Heart right ventricle (tissue), 16 donors: ENCODE measurements around the gene CRELD2. TPM values are rescaled to one million over a fixed set of nuclear protein-coding genes. Genes with fewer than 3 reads are reported as not detected.

Experiments used
- ATAC-seq, 8 donors: fragments of 200-7000 bp; cut with Tn5 transposase; one replicate each; pipeline ENCODE4 v1.9.1; 2020; ENCODE audit warnings: mild to moderate bottlenecking in 8 of 8, moderate library complexity in 8 of 8, moderate number of reproducible peaks in 1 of 8
- DNase-seq, 2 donors: peaks; one replicate each; pipeline ENCODE4 v3.0.0-alpha.2; 2020
- H3K27ac ChIP-seq, 10 donors: fragments of 200-600 bp; sonication (generic) in 2 of 10; one replicate each; pipeline versions ENCODE4 v1.5.0 to v1.8.0; 2020 to 2022; ENCODE audit warnings: mild to moderate bottlenecking in 3 of 10
- H3K27me3 ChIP-seq, 7 donors: fragments of 200-600 bp; one replicate each; pipeline ENCODE4 v1.8.0; 2021 to 2022; ENCODE audit warnings: mild to moderate bottlenecking in 2 of 7
- H3K36me3 ChIP-seq, 9 donors: fragments of 200-600 bp; sonication (generic) in 1 of 9; one replicate each; pipeline versions ENCODE4 v1.5.0 to v1.8.0; 2020 to 2022; ENCODE audit warnings: mild to moderate bottlenecking in 2 of 9
- H3K4me1 ChIP-seq, 9 donors: fragments of 200-600 bp; sonication (generic) in 1 of 9; one replicate each; pipeline versions ENCODE4 v1.5.0 to v1.8.0; 2020 to 2022; ENCODE audit warnings: mild to moderate bottlenecking in 4 of 9
- H3K4me3 ChIP-seq, 10 donors: fragments of 200-600 bp; sonication (generic) in 2 of 10; one replicate each; pipeline versions ENCODE4 v1.5.0 to v1.8.0; 2020 to 2022; ENCODE audit warnings: mild to moderate bottlenecking in 7 of 10, moderate library complexity in 2 of 10
- H3K9me3 ChIP-seq, 11 donors: fragments of 200-600 bp in 10 of 11; sonication (generic) in 2 of 11; one replicate each; pipeline versions ENCODE4 v1.5.0 to v1.8.0; 2013 to 2022; ENCODE audit warnings: mild to moderate bottlenecking in 2 of 11, control low read depth in 1 of 11, moderate library complexity in 1 of 11
- CTCF ChIP-seq, 9 donors: fragments of 200-600 bp; sonication (generic) in 2 of 9; IDR thresholded peaks; one replicate each; pipeline versions ENCODE4 v1.5.0 to v1.8.0; 2021 to 2022; ENCODE audit warnings: antibody characterized with exemption in 9 of 9, mild to moderate bottlenecking in 5 of 9, moderate library complexity in 1 of 9
- WGBS, 2 donors: extraction: QIAGEN DNeasy Blood & Tissue Kit; methylation state at CpG; one replicate each; pipeline ENCODE4 v1.1.7; 2013; ENCODE audit warnings: inconsistent platforms in 1 of 2; 5-methylcytosine and 5-hydroxymethylcytosine counted together
- intact Hi-C, 10 donors: fragments of 100-400 bp; cut with DNase I; formaldehyde crosslinking; loops; one replicate each; pipeline versions ENCODE4 v1.11.1 to v1.14.2; 2022
- polyA plus RNA-seq, 2 donors: library from polyadenylated mRNA; stranded (reverse); fragments of 200-250 nt; gene quantifications; one replicate each; pipeline ENCODE4 v1.2.3, GENCODE V29; 2013
- total RNA-seq, 10 donors: library from RNA; stranded (reverse); fragmentation: NEBNext Ultra II Directional in 3 of 10; extraction: Animal tissue kit (Norgen Biotek cat#: 25700) in 3 of 10; gene quantifications; one replicate each; pipeline versions ENCODE4 v1.2.1 to v1.2.4, GENCODE V29; 2021 to 2023
- donor health status: Arrhythmogenic right ventricular cardiomyopathy.
- donor health status: ischemic (EF 13 %, LVEDD 7.1; RV severe dilation, severe dysfunction).
- donor health status: healthy with polysubstance abuse.
- donor health status: DM: no; HTN: yes; CAD: no.
- donor health status: DM: no; HTN: no; CAD: no.
- donor health status: ischemic (EF 25% LVEDD 6.9; RV normal size, moderate dysfunction).
- donor health status: ischemic (EF 25% LVEDD 5.7; RV mildly dilated, moderate dysfunction).
- donor health status: healthy.
- donor health status: DM: yes; HTN: yes; CAD: no.
- donor health status: Ischemic cardiomyopathy.
- donor health status: ischemic (EF 35%, LVEDD 5.7; RV mildly dilated, moderate dysfunction).
- donor health status: nonischemic (EF 11% LVEDD 7.7; RV severe dilation, severe dysfunction).
- donor health status: DM: yes; HTN: yes; CAD: no.
- donor health status: PGD.
- donor health status: ischemic (EF 29% LVEDD 5.4; RV normal size, mild dysfunction).
- donor health status: nonischemic (EF 23%, LVEDD 6.1; RV moderate dilation, normal function).

Gene CRELD2
- total and polyA plus RNA-seq, 12 donors: 11.0 to 90.0 (median 19.2) TPM

DNA sequence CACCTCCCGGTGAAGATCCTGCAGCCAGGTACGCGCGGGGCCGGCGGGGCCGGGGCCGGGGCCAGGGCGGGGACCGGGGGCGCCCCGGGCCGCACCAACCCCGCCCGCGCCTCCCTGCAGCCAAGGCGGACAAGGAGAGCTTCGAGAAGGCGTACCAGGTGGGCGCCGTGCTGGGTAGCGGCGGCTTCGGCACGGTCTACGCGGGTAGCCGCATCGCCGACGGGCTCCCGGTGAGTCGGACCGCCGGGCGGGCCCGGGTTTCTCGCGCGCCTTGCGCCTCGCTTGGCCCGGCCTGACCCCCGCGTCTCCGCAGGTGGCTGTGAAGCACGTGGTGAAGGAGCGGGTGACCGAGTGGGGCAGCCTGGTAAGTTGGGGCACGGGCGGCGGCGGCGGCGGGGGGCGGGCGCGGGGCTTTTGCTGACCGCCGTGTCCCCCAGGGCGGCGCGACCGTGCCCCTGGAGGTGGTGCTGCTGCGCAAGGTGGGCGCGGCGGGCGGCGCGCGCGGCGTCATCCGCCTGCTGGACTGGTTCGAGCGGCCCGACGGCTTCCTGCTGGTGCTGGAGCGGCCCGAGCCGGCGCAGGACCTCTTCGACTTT is 42.7 kb downstream of the CRELD2 start:
- WGBS, 2 donors: 1% methylated on average over 51 to 84 of the region's 84 CpGs
- DNase-seq (peak; percentile 44 to 62), ATAC-seq (no peak)
- peak in 1 of 9 donors; percentile 28 for TF ChIP-seq CTCF (IDR thresholded peaks at IDR 0.05)
- intact Hi-C loops: loop anchor here in 5 of 10 donors (1.0 to 2.0 kb wide), 3 partner anchors 24 to 26 kb away; no protein-coding TSS in a partner anchor
- H3K4me3 ChIP-seq: peak overlapping the region; percentile 82 to 97 (median 89)
- H3K4me1 ChIP-seq: peaks cover 37 to 61% (median 56%) of the 10 kb centered on the region in 9 donors
- peaks cover 0 to 45% (median 17%) of the 10 kb centered on the region in 9 donors for H3K36me3 ChIP-seq
- H3K9me3 ChIP-seq: no peaks in the 10 kb centered on the region
- no peaks in the 10 kb centered on the region for H3K27me3 ChIP-seq
- peak overlapping the region; percentile 86 to 100 (median 98) for H3K27ac ChIP-seq

DNA sequence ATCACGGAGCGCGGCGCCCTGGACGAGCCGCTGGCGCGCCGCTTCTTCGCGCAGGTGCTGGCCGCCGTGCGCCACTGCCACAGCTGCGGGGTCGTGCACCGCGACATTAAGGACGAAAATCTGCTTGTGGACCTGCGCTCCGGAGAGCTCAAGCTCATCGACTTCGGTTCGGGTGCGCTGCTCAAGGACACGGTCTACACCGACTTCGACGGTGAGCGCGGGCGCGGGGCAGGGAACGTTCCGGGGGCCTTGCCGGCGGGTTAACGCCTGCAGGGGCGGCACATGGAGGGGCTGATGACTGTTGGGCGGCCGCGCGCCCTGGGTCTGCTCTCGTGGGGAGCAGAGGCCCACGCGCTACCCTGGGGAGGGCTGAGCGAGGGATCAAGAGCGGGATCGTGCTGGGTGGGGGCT is 43.2 kb downstream of the CRELD2 start:
- no peak for TF ChIP-seq CTCF (IDR thresholded peaks at IDR 0.05)
- no peak for ATAC-seq
- DNase-seq: peak; percentile 30 to 37
- Histone ChIP-seq H3K4me1 (peaks cover 42 to 62% (median 57%) of the 10 kb centered on the region in 9 donors), H3K9me3 (no peaks in the 10 kb centered on the region), H3K4me3 (peak overlapping the region; percentile 82 to 97 (median 89)), H3K27ac (peak overlapping the region; percentile 86 to 100 (median 98)), H3K27me3 (no peaks in the 10 kb centered on the region), H3K36me3 (peaks cover 0 to 45% (median 17%) of the 10 kb centered on the region in 9 donors)
- 1 to 2% methylated on average over 47 to 49 of the region's 49 CpGs for WGBS, 2 donors
- intact Hi-C loops: loop anchor here in 5 of 10 donors (1.0 to 2.0 kb wide), 3 partner anchors 25 to 27 kb away; no protein-coding TSS in a partner anchor

DNA sequence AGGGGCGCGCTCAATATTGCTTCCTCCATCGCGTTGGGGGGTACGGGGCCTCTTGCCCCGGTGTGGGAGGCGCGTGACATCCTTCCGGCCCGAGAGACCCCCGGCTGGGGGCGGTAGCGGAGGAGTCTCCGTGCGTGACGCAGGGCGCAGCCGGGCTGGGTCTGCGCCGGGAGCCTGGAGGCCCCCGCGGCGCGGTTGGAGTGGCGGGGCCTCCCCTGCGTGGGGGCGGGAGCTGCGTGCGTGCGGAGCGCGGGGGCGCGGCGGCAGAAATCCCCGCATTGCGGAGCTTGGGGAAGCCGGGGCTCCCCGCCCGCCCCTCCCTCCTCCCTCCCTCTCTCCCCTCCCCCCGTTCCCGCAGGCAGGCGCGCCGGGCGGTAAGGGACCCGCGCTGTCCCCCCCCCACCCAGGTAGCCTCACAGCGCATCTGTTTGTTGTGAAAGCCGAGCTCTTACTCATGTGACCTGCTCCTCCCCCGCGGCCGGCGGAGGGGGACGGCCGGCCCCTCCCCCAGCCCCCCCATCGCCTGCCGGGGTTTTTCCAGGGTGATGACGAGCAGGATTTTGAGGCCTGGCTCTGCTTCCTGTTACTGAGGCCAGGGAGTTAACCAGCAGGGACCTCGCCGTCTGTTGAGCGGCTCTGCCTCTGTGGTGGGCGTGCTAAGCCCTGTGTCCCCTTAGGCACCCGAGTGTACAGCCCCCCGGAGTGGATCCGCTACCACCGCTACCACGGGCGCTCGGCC is 43.7 kb downstream of the CRELD2 start:
- Histone ChIP-seq H3K4me1 (peaks cover 45 to 67% (median 61%) of the 10 kb centered on the region in 9 donors), H3K27ac (peak overlapping the region; percentile 86 to 100 (median 98)), H3K27me3 (no peaks in the 10 kb centered on the region), H3K9me3 (no peaks in the 10 kb centered on the region), H3K4me3 (peak overlapping the region; percentile 82 to 97 (median 89)), H3K36me3 (peaks cover 0 to 45% (median 17%) of the 10 kb centered on the region in 9 donors)
- intact Hi-C loops: no loop called here
- peak in 1 of 9 donors; percentile 11 for TF ChIP-seq CTCF (IDR thresholded peaks at IDR 0.05)
- 2 to 5% methylated on average over 57 to 70 of the region's 70 CpGs for WGBS, 2 donors
- DNase-seq (peak; percentile 90 to 93), ATAC-seq (peak; percentile 39 to 80 (median 64))
